Activated CD8-positive, alpha-beta memory T cell treated with anti-CD3 and anti-CD28 coated beads, Interleukin-2, amount 10 ng/mL, durations not matched to agents 7 days and 5 days (primary cell): ENCODE measurements around the gene SPANXA2. TPM values are rescaled to one million over a fixed set of nuclear protein-coding genes. Genes with fewer than 3 reads are reported as not detected.
"Not testable (repeated sequence)": the region's sequence is repeated elsewhere in the genome, so short reads cannot be mapped to it uniquely, and the experiment has no call there.

Source experiments
- ATAC-seq: fragments of 150-1000 bp; cut with Tn5 transposase; one replicate; pipeline ENCODE4 v1.10.0; 2021; ENCODE audit warnings: moderate library complexity
- CTCF ChIA-PET: fragments of 350-600 bp; sonication (Branson Sonifier 250); formaldehyde crosslinking; loops from one replicate; lab custom pipeline; 2021; ENCODE audit warnings: antibody characterized with exemption; lab: Charles Lee
- DNase-seq: peaks from one replicate; pipeline ENCODE4 v3.0.0-alpha.2; 2020
- H3K27ac Mint-ChIP-seq: one replicate; pipeline ENCODE4 v1.8.0; 2021; ENCODE audit warnings: mild to moderate bottlenecking, mixed read lengths
- H3K27me3 Mint-ChIP-seq: one replicate; pipeline ENCODE4 v1.8.0; 2021; ENCODE audit warnings: mixed read lengths
- H3K36me3 Mint-ChIP-seq: one replicate; pipeline ENCODE4 v1.8.0; 2021; ENCODE audit warnings: mild to moderate bottlenecking, mixed read lengths
- H3K4me1 Mint-ChIP-seq: one replicate; pipeline ENCODE4 v1.8.0; 2021; ENCODE audit warnings: mixed read lengths
- H3K4me3 Mint-ChIP-seq: one replicate; pipeline ENCODE4 v1.8.0; 2021; ENCODE audit warnings: mild to moderate bottlenecking, moderate library complexity, mixed read lengths
- H3K9me3 Mint-ChIP-seq: one replicate; pipeline ENCODE4 v1.8.0; 2022; ENCODE audit warnings: low read depth, mixed read lengths
- total RNA-seq, 2 experiments: library from RNA; stranded (reverse); gene quantifications; one replicate each; pipeline ENCODE4 v1.2.3, GENCODE V29; 2021

The SPANXA2 gene, protein sequence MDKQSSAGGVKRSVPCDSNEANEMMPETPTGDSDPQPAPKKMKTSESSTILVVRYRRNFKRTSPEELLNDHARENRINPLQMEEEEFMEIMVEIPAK
- not detected for total RNA-seq

DNA sequence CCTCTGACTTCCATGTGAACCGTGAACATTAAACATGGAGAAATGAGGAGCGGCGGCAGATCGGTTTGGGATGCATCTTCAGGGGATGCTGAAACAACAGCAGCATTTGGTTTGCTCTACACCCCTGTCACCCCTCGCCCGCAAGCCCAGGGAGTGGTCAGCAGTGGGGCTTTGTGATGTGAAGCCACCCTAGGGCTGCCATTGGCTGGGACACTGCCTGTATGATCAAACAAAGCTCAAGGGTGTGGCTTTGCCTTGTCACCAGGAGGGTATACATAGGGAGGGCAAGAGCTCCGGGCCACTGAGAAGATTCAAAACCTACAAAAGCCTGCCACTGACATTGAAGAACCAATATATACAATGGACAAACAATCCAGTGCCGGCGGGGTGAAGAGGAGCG is at the start of gene SPANXA2:
TSS of gene SPANXA2 (plus strand) at position 301 of the 400 bp plus-strand sequence. CDS start at position 361, 60 bp downstream.
- H3K9me3 Mint-ChIP-seq, H3K27me3 Mint-ChIP-seq, H3K4me3 Mint-ChIP-seq, H3K4me1 Mint-ChIP-seq, H3K36me3 Mint-ChIP-seq, ATAC-seq, CTCF ChIA-PET, DNase-seq, H3K27ac Mint-ChIP-seq: not testable (repeated sequence)

DNA sequence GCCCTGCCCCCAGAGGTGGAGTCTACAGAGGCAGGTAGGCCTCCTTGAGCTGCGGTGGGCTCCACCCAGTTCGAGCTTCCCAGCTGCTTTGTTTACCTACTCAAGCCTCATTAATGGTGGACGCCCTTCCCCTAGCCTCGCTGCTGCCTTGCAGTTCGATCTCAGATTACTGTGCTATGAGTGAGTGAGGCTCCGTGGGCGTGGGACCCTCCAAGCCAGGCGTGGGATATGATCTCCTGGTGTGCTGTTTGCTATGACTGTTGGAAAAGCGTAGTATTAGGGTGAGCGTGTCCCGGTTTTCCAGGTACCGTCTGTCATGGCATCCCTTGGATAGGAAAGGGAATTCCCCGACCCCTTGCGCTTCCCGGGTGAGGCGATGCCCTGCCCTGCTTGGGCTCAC is 47.0 kb upstream of the SPANXA2 start:
- H3K36me3 Mint-ChIP-seq, H3K27me3 Mint-ChIP-seq, H3K9me3 Mint-ChIP-seq, H3K4me3 Mint-ChIP-seq, ATAC-seq, H3K27ac Mint-ChIP-seq, CTCF ChIA-PET, DNase-seq, H3K4me1 Mint-ChIP-seq: not testable (repeated sequence)

DNA sequence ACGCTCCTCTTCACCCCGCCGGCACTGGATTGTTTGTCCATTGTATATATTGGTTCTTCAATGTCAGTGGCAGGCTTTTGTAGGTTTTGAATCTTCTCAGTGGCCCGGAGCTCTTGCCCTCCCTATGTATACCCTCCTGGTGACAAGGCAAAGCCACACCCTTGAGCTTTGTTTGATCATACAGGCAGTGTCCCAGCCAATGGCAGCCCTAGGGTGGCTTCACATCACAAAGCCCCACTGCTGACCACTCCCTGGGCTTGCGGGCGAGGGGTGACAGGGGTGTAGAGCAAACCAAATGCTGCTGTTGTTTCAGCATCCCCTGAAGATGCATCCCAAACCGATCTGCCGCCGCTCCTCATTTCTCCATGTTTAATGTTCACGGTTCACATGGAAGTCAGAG is 4.9 kb upstream of the SPANXA2 start, which contains the start of gene SPANXA1:
TSS of gene SPANXA1 (minus strand) at position 101 of the 400 bp plus-strand sequence. CDS start at position 41, 60 bp downstream.
- H3K36me3 Mint-ChIP-seq, H3K4me3 Mint-ChIP-seq, H3K4me1 Mint-ChIP-seq, H3K27ac Mint-ChIP-seq, H3K27me3 Mint-ChIP-seq, ATAC-seq, CTCF ChIA-PET, DNase-seq, H3K9me3 Mint-ChIP-seq: not testable (repeated sequence)

DNA sequence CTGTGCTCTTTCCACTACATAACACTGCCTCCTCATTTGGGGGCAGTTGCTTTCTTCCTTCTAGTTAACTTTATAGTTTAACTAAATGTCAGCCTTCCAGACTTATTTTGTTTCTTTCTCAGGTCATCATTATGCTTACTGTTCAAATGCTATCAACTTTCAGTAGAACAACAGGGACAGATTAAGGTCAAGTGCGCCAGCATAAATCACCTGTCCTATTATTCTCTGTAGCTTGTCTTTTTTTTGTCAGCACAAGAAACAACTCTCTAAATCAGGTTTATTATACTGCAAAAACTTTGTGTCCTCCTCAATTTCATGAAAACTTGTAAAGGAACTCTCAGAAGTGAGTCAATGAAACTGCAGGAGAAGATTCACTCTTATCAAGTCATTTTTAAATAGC is 19.6 kb downstream of the SPANXA2 start:
- ATAC-seq (no peak), DNase-seq (no peak)
- Mint-ChIP-seq H3K36me3 (no peaks in the 10 kb centered on the region), H3K4me1 (no peaks in the 10 kb centered on the region), H3K27me3 (no peaks in the 10 kb centered on the region), H3K27ac (no peak overlapping the region), H3K9me3 (peaks cover 5% of the 10 kb centered on the region), H3K4me3 (no peak overlapping the region)
- CTCF ChIA-PET: no interaction called here

DNA sequence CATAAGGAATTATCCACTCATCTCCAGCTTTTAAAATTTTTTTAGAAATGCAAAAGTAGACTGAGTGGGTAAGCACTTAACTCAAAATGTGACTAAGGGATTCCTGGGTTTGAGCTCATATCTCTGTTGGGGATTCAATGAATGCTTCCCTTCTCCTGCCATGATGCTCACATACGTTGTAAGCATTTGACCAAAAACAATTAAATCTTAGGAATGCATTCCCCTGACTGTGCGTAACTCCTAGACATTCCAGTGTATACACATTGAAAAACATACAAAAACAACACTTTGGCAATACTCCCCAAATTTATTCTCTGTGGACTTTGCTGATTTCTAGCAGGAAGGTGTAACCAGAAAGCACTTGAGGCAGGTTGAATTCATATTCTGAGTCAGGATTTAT is 29.8 kb downstream of the SPANXA2 start:
- Mint-ChIP-seq H3K27ac (no peak overlapping the region), H3K27me3 (no peaks in the 10 kb centered on the region)
- no peak for ATAC-seq

DNA sequence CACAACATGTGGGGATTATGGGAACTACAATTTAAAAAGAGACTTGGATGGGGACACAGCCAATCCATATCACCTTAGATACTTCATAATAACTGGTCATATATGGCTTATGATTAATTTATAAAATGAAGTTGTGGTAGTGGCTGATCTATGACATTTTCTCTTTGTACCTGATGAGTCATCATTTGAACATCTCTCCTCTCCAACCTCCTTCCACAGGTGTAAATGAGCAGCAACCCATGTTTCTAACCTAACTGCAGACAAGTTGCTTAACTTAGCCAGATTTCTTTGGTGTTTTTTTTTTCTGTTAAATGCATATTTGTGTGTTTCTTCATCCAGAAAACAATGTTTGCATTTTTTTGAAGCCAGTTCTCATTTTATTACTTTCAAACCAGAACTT is 42.6 kb downstream of the SPANXA2 start:
- ATAC-seq: no peak
- DNase-seq: no peak
- Mint-ChIP-seq H3K4me3 (no peak overlapping the region), H3K9me3 (no peaks in the 10 kb centered on the region), H3K36me3 (no peaks in the 10 kb centered on the region), H3K27ac (no peak overlapping the region), H3K27me3 (no peaks in the 10 kb centered on the region), H3K4me1 (no peaks in the 10 kb centered on the region)
- CTCF ChIA-PET: no interaction called here

More for the DNA sequence above, 29.8 kb downstream of the SPANXA2 start:
- Mint-ChIP-seq H3K9me3 (peaks cover 5% of the 10 kb centered on the region), H3K4me1 (no peaks in the 10 kb centered on the region), H3K36me3 (no peaks in the 10 kb centered on the region), H3K4me3 (no peak overlapping the region)
- CTCF ChIA-PET: no interaction called here
- DNase-seq: no peak

DNA sequence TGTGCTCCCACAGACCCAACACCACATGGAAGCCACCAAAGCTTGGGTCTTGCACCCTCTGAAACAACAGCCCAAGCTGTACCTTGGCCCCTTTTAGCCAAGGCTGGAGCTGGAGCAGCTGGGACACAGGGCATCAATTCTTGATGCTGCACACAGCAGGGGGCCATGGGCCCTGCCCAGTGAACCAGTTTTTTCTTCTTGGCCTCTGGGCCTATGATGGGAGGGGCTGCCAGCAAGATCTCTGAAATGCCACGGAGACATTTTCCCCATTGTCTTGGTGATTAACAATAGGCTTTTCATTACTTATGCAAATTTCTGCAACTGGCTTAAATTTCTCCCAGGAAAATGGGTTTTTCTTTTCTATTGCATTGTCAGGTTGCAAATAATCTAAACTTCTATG is 49.0 kb downstream of the SPANXA2 start:
- Mint-ChIP-seq H3K27me3 (no peaks in the 10 kb centered on the region), H3K4me3 (no peak overlapping the region)
- ATAC-seq: no peak

More for the DNA sequence above, 49.0 kb downstream of the SPANXA2 start:
- Mint-ChIP-seq H3K27ac (no peak overlapping the region), H3K9me3 (no peaks in the 10 kb centered on the region), H3K36me3 (no peaks in the 10 kb centered on the region), H3K4me1 (no peaks in the 10 kb centered on the region)
- CTCF ChIA-PET: no interaction called here
- no peak for DNase-seq

Other genes starting within 250 kb of the SPANXA2 start
- gene SPANXA1, start 5.0 kb upstream of the SPANXA2 start, total RNA-seq: not detected
- not detected for gene SPANXD, start 109.0 kb downstream of the SPANXA2 start, total RNA-seq
- not detected for gene MAGEC3, start 248.6 kb downstream of the SPANXA2 start, total RNA-seq